Ovary (tissue), 3 donors: ENCODE results near the gene DES.

Source experiments
- POLR2A ChIP-seq: fragments of 450-650 bp; IDR thresholded peaks from one replicate; pipeline ENCODE4 v1.6.1; 2017; ENCODE audit warnings: antibody characterized with exemption, mild to moderate bottlenecking, moderate library complexity
- TF ChIP-seq, protein P1 (sequence below), 3 donors: fragments of 450-650 bp in 2 of 3; fragments of 200-600 bp in 1 of 3; IDR thresholded peaks; one replicate each; pipeline versions ENCODE4 v1.5.1 to v1.8.0; 2016 to 2022; ENCODE audit warnings: antibody characterized with exemption in 3 of 3, mild to moderate bottlenecking in 1 of 3
- donor health status: DM: no; HTN: no; CAD: no.

DNA sequence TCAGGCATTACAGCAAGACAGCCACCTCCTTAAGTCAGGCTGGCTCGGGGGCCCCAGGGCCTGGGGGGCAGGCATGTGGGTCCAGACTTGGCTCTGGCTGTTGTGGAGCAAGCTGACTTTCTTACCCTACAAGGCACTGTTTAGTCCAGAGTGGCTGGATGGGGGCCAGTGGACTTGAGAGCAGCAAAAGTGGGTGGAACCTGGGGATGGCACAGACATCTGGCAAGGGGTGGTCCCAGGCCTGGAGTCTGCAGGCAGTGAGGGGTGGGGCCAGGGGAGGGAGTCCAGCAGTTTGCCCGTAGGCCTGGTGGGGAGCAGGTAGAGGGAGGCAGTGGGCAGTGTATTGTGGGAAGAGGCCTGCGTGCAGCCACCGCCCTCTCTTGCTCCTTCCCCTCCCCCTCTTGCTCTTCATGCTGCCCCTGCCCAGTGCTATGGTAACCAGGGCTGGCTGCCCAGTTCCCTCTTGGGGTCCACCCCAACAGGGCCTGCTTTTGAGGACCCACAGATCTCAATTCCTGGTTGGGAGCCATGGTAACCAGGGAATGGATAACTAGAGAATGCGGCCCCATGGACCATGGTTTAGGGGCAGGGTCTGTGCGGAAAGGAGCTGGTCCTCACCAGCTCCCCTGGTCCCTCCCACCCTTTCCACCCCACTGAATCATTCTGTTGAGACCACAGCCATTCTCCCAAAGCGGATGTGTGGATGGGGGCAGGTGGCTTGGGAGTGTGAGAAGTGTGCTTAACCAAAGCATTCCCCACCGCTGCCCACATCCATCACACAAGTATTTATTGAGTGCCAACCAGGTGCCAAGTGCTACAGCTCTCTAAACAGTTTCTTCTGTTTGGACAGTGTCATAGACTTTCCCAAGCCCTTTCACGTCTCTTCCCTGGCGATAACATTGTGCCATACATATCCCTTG lies 35.8 kb downstream of the DES start:
- TF ChIP-seq, protein P1, sequence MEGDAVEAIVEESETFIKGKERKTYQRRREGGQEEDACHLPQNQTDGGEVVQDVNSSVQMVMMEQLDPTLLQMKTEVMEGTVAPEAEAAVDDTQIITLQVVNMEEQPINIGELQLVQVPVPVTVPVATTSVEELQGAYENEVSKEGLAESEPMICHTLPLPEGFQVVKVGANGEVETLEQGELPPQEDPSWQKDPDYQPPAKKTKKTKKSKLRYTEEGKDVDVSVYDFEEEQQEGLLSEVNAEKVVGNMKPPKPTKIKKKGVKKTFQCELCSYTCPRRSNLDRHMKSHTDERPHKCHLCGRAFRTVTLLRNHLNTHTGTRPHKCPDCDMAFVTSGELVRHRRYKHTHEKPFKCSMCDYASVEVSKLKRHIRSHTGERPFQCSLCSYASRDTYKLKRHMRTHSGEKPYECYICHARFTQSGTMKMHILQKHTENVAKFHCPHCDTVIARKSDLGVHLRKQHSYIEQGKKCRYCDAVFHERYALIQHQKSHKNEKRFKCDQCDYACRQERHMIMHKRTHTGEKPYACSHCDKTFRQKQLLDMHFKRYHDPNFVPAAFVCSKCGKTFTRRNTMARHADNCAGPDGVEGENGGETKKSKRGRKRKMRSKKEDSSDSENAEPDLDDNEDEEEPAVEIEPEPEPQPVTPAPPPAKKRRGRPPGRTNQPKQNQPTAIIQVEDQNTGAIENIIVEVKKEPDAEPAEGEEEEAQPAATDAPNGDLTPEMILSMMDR (IDR thresholded peaks at IDR 0.05) = no peak
- no peak for TF ChIP-seq POLR2A
